Measurements from ENCODE around the gene C1orf167.

DNA sequence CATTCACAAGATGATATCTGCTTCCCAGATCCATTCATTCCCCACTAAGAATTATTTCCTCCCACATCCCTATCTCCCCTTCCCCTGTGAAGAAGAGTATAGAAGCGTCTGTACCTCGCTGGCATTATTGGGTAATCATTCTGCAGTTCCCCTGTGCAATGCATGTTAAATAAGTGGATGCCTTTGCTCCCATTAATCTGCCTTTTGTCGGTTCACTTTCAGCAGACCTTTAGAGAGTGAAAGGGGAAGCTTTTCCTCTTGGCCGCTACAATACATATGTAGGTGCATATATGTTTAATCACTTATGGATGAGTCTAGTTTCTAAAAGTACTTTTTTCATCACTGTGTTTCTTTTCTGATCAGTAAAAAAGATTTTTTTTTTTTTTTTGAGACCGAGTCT lies 51.0 kb downstream of the C1orf167 start:
- no peak for TF ChIP-seq CTCF (IDR thresholded peaks at IDR 0.05; ENCODE audit: low read depth, low read length)
- no peak for TF ChIP-seq EZH2phosphoT487 (IDR thresholded peaks at IDR 0.05; ENCODE audit: low read depth)

Measured in OCI-LY3 (cell line).